Measurements from ENCODE around the gene OXCT1. TPM values are rescaled to one million over a fixed set of nuclear protein-coding genes. Genes with fewer than 3 reads are reported as not detected.
"Not testable (repeated sequence)": the region's sequence is repeated elsewhere in the genome, so short reads cannot be mapped to it uniquely, and the experiment has no call there.

OXCT1 gene
- total RNA-seq, 1 donor from 2014 or later: 27.4 TPM

GRCh38 chr5:41852293-41852692, 17.9 kb downstream of the OXCT1 start:
- Mint-ChIP-seq H3K27me3 (no peaks in the 10 kb centered on the region), H3K4me1 (no peaks in the 10 kb centered on the region), H3K36me3 (ENCODE audit: low read depth) (peaks cover 50% of the 10 kb centered on the region), H3K27ac (no peak overlapping the region), H3K9me3 (no peaks in the 10 kb centered on the region), H3K4me3 (no peak overlapping the region)
- CTCF ChIA-PET: interaction anchor here (9.2 kb wide), 1 partner anchor 205 kb away, joined by 302 read pairs; no protein-coding TSS in a partner anchor
- POLR2A ChIA-PET: no interaction called here
- TF ChIP-seq, protein P1, sequence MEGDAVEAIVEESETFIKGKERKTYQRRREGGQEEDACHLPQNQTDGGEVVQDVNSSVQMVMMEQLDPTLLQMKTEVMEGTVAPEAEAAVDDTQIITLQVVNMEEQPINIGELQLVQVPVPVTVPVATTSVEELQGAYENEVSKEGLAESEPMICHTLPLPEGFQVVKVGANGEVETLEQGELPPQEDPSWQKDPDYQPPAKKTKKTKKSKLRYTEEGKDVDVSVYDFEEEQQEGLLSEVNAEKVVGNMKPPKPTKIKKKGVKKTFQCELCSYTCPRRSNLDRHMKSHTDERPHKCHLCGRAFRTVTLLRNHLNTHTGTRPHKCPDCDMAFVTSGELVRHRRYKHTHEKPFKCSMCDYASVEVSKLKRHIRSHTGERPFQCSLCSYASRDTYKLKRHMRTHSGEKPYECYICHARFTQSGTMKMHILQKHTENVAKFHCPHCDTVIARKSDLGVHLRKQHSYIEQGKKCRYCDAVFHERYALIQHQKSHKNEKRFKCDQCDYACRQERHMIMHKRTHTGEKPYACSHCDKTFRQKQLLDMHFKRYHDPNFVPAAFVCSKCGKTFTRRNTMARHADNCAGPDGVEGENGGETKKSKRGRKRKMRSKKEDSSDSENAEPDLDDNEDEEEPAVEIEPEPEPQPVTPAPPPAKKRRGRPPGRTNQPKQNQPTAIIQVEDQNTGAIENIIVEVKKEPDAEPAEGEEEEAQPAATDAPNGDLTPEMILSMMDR (IDR thresholded peaks at IDR 0.05): no peak
- DNase-seq (no peak), ATAC-seq (ENCODE audit: low read depth) (no peak)
- intact Hi-C loops (cut with micrococcal nuclease): no loop called here

GRCh38 chr5:41851116-41851515, 19.1 kb downstream of the OXCT1 start:
- CTCF ChIA-PET: interaction anchor here (0.9 to 1.9 kb wide), 2 partner anchors 18 to 206 kb away, joined by 3 to 6 read pairs; no protein-coding TSS in a partner anchor
- H3K9me3 Mint-ChIP-seq: no peaks in the 10 kb centered on the region
- no peaks in the 10 kb centered on the region for H3K4me1 Mint-ChIP-seq
- ATAC-seq (ENCODE audit: low read depth) (no peak), DNase-seq (no peak)
- intact Hi-C loops (cut with micrococcal nuclease): no loop called here
- H3K27me3 Mint-ChIP-seq: no peaks in the 10 kb centered on the region
- no peak overlapping the region for H3K4me3 Mint-ChIP-seq
- POLR2A ChIA-PET: no interaction called here
- peaks cover 56% of the 10 kb centered on the region for H3K36me3 Mint-ChIP-seq (ENCODE audit: low read depth)
- TF ChIP-seq, protein P1 (IDR thresholded peaks at IDR 0.05): no peak
- H3K27ac Mint-ChIP-seq: no peak overlapping the region

GRCh38 chr5:41848983-41849382, 21.2 kb downstream of the OXCT1 start:
- H3K4me1 Mint-ChIP-seq: no peaks in the 10 kb centered on the region
- H3K27ac Mint-ChIP-seq: no peak overlapping the region
- DNase-seq: no peak
- CTCF ChIA-PET: no interaction called here
- intact Hi-C loops (cut with micrococcal nuclease): no loop called here
- TF ChIP-seq, protein P1 (IDR thresholded peaks at IDR 0.05): no peak
- H3K36me3 Mint-ChIP-seq (ENCODE audit: low read depth): peaks cover 51% of the 10 kb centered on the region
- H3K27me3 Mint-ChIP-seq: no peaks in the 10 kb centered on the region
- no peaks in the 10 kb centered on the region for H3K9me3 Mint-ChIP-seq
- POLR2A ChIA-PET: no interaction called here
- H3K4me3 Mint-ChIP-seq: no peak overlapping the region
- ATAC-seq (ENCODE audit: low read depth): no peak

DNA sequence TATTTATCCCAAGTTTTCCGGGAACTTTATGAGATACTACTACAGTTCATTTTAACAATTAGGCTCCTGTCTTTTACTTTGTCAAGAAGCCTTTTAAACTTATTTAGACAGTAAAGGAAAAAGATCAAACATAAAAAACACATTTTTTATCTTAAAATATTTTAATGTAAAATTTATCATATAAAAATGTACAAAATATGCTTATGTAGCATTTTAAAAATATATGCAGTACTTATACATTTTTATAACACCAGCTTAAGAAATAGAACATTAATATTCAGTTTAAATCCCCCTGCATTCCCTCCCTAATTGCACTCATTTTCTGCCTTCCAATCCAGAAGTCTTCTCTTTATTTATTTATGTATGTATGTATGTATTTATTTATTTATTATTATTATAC, 24.5 kb downstream of the OXCT1 start:
- H3K9me3 Mint-ChIP-seq; POLR2A ChIA-PET; H3K27ac Mint-ChIP-seq; CTCF ChIA-PET; H3K4me1 Mint-ChIP-seq; intact Hi-C loops (cut with micrococcal nuclease); H3K4me3 Mint-ChIP-seq; ATAC-seq (ENCODE audit: low read depth); DNase-seq; H3K27me3 Mint-ChIP-seq: not testable (repeated sequence)
- peaks cover 37% of the 10 kb centered on the region for H3K36me3 Mint-ChIP-seq (ENCODE audit: low read depth)

DNA sequence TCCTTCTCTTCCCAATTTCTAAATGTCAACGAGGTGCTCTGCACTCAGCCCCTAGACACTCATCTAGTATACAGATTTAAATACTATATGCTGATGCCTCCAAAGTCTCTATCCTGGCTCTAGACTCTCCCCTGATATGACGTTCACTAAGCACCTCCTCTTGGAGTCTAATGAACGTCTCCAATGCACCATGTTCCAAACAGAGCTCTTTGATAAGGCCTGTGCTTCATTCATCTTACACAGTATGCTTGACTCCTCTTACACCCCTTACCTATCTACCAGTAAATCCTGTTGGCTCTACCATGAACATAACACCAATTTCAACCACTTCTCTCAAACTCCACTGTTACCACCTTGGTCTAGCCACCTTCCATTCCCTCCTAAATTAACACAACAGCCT, 25.7 kb downstream of the OXCT1 start:
- intact Hi-C loops (cut with micrococcal nuclease): loop anchor here (5.0 kb wide), 1 partner anchor 87 kb away; no protein-coding TSS in a partner anchor
- no peaks in the 10 kb centered on the region for H3K9me3 Mint-ChIP-seq
- peaks cover 3% of the 10 kb centered on the region for H3K4me1 Mint-ChIP-seq
- no peak overlapping the region for H3K4me3 Mint-ChIP-seq
- TF ChIP-seq, protein P1 (IDR thresholded peaks at IDR 0.05): no peak
- no peak overlapping the region for H3K27ac Mint-ChIP-seq
- H3K36me3 Mint-ChIP-seq (ENCODE audit: low read depth): peaks cover 37% of the 10 kb centered on the region
- CTCF ChIA-PET: no interaction called here
- POLR2A ChIA-PET: no interaction called here
- ATAC-seq (ENCODE audit: low read depth) (no peak), DNase-seq (no peak)
- no peaks in the 10 kb centered on the region for H3K27me3 Mint-ChIP-seq
